A549 (cell line): Measurements from ENCODE around the gene FOSL2. TPM values are rescaled to one million over a fixed set of nuclear protein-coding genes. Genes with fewer than 3 reads are reported as not detected.
A peak's percentile ranks its signal among the peaks of the same experiment; 100 is the strongest.

Source experiments
- ATAC-seq, 2 experiments: fragments of 200-7000 bp in 1 of 2; fragments of >200 bp in 1 of 2; cut with Nextera tagmentation in 1 of 2; cut with Tn5 transposase in 1 of 2; 3 replicates each; pipeline versions ENCODE4 v1.8.0 to v1.9.1; 2018 to 2020; ENCODE audit warnings: mild to moderate bottlenecking in 1 of 2, moderate library complexity in 1 of 2
- CTCF ChIA-PET: fragments of 300-600 bp; sonication (Branson Sonifier 250); formaldehyde crosslinking; extraction: SDS; loops from one replicate; lab custom pipeline; 2021; ENCODE audit warnings: antibody characterized with exemption, inconsistent platforms; lab: Yijun Ruan, JAX
- POLR2A ChIA-PET: fragments of 350-600 bp; formaldehyde crosslinking; extraction: SDS; loops from one replicate; lab custom pipeline; 2021; ENCODE audit warnings: antibody characterized with exemption, inconsistent platforms; lab: Yijun Ruan, JAX
- DNase-seq, 2 experiments: peaks; one replicate each; pipeline versions ENCODE4 v3.0.0 to v3.0.0-alpha.2; 2011 to 2016; ENCODE audit warnings: low read depth in 1 of 2, low spot score in 1 of 2
- FAIRE-seq: peaks from 2 replicates; lab custom pipeline; 2011; peaks lifted over from hg19 to GRCh38; lab: Jason Lieb, UNC
- H3K27ac ChIP-seq, 2 experiments: fragments of >200 bp; sonication (Bioruptor Twin); formaldehyde crosslinking; 3 replicates each; pipeline ENCODE4 v1.5.1; 2016 to 2017
- H3K4me1 ChIP-seq: fragments of >200 bp; sonication (Bioruptor Twin); formaldehyde crosslinking; 3 replicates; pipeline ENCODE4 v1.6.1; 2016
- H3K4me2 ChIP-seq: fragments of >200 bp; sonication (Bioruptor Twin); formaldehyde crosslinking; 3 replicates; pipeline ENCODE4 v1.6.1; 2016
- H3K4me3 ChIP-seq: fragments of >200 bp; sonication (Bioruptor Twin); formaldehyde crosslinking; 3 replicates; pipeline ENCODE4 v1.5.1; 2016
- H3K9me3 ChIP-seq: fragments of >200 bp; sonication (Bioruptor Twin); formaldehyde crosslinking; 3 replicates; pipeline ENCODE4 v1.6.1; 2016
- CBX2 ChIP-seq: fragments of 200-600 bp; sonication (generic); IDR thresholded peaks from 2 replicates; pipeline ENCODE4 v1.6.1; 2016; ENCODE audit warnings: low read depth, mild to moderate bottlenecking, borderline replicate concordance
- EHMT2 ChIP-seq: fragments of 200-600 bp; sonication (generic); IDR thresholded peaks from 2 replicates; pipeline ENCODE4 v1.6.1; 2016; ENCODE audit warnings: antibody characterized with exemption, low read depth, mild to moderate bottlenecking, moderate library complexity
- EP300 ChIP-seq, 2 experiments: fragments of >200 bp; sonication (Bioruptor Twin); formaldehyde crosslinking; IDR thresholded peaks; 2 replicates in 1 of 2; 3 replicates in 1 of 2; pipeline ENCODE4 v1.6.1; 2016 to 2017
- ESRRA ChIP-seq: fragments of 150-350 bp; IDR thresholded peaks from 2 replicates; pipeline ENCODE4 v1.6.1; 2014; ENCODE audit warnings: mild to moderate bottlenecking, low read length, borderline replicate concordance
- FOSB ChIP-seq: fragments of 250-450 bp; sonication (Bioruptor Pico); IDR thresholded peaks from 2 replicates; pipeline ENCODE4 v1.5.0; 2020; ENCODE audit warnings: mild to moderate bottlenecking, moderate library complexity
- GATA3 ChIP-seq: IDR thresholded peaks from 2 replicates; pipeline ENCODE4 v1.6.1; 2012; ENCODE audit warnings: borderline replicate concordance
- HOXA7 ChIP-seq: fragments of 250-450 bp; sonication (Bioruptor Pico); IDR thresholded peaks from 2 replicates; pipeline ENCODE4 v1.5.0; 2020; ENCODE audit warnings: mild to moderate bottlenecking, moderate library complexity
- HOXB13 ChIP-seq: fragments of 250-450 bp; sonication (Bioruptor Pico); IDR thresholded peaks from 2 replicates; pipeline ENCODE4 v1.5.0; 2020; ENCODE audit warnings: low read depth, mild to moderate bottlenecking, moderate library complexity
- HOXB5 ChIP-seq: fragments of 250-450 bp; sonication (Bioruptor Pico); IDR thresholded peaks from 2 replicates; pipeline ENCODE4 v1.5.0; 2020; ENCODE audit warnings: mild to moderate bottlenecking, moderate library complexity
- NFE2L2 ChIP-seq: fragments of 150-350 bp; conservative IDR thresholded peaks from 2 replicates; pipeline ENCODE4 v1.6.1; 2014; ENCODE audit warnings: low read length
- POLR2A ChIP-seq: IDR thresholded peaks from 2 replicates; pipeline ENCODE4 v1.6.1; 2012; ENCODE audit warnings: mild to moderate bottlenecking, low read length
- RCOR1 ChIP-seq: fragments of 150-350 bp; IDR thresholded peaks from 2 replicates; pipeline ENCODE4 v1.6.1; 2014; ENCODE audit warnings: antibody characterized with exemption, low read length, low read depth
- RNF2 ChIP-seq: fragments of 200-600 bp; sonication (generic); IDR thresholded peaks from 2 replicates; pipeline ENCODE4 v1.6.1; 2016; ENCODE audit warnings: low read depth, mild to moderate bottlenecking, antibody characterized with exemption, moderate library complexity, borderline replicate concordance
- TFCP2L1 ChIP-seq: fragments of 250-450 bp; sonication (Bioruptor Pico); IDR thresholded peaks from 2 replicates; pipeline ENCODE4 v1.5.0; 2021; ENCODE audit warnings: mild to moderate bottlenecking
- ZC3H11A ChIP-seq: fragments of 450-650 bp; IDR thresholded peaks from 2 replicates; pipeline ENCODE4 v1.6.1; 2014; ENCODE audit warnings: antibody characterized with exemption, mild to moderate bottlenecking
- ZFP36 ChIP-seq: fragments of 450-650 bp; IDR thresholded peaks from 2 replicates; pipeline ENCODE4 v1.6.1; 2014; ENCODE audit warnings: borderline replicate concordance; ENCODE audit not compliant: partially characterized antibody
- ZSCAN20 ChIP-seq: fragments of 250-450 bp; sonication (Bioruptor Pico); IDR thresholded peaks from 2 replicates; pipeline ENCODE4 v1.8.0; 2022; ENCODE audit warnings: mild to moderate bottlenecking, moderate library complexity
- WGBS: methylation state at CpG from one replicate; pipeline ENCODE4 v1.1.6; 2017; ENCODE audit errors: missing lambda C conversion rate; 5-methylcytosine and 5-hydroxymethylcytosine counted together
- polyA plus RNA-seq, 4 experiments: library from polyadenylated mRNA; depleted of rRNA in 3 of 4; stranded (reverse); fragments of >200 nt; fragmentation: RNase III in 1 of 4; extraction: RNeasy Plus Mini Kit Qiagen cat#74134 plus additional on column Dnase treatment in 1 of 4; gene quantifications; 2 replicates in 3 of 4; 3 replicates in 1 of 4; pipeline ENCODE4 v1.2.3, GENCODE V29; 2011 to 2017
- TF ChIP-seq, protein P1 (sequence below): fragments of 200-600 bp; sonication (generic); IDR thresholded peaks from 2 replicates; pipeline ENCODE4 v1.6.1; 2016; ENCODE audit warnings: antibody characterized with exemption, mild to moderate bottlenecking, moderate library complexity
- TF ChIP-seq, protein P2 (sequence below): IDR thresholded peaks from 2 replicates; pipeline ENCODE4 v1.6.1; 2012
- TF ChIP-seq, protein P3 (sequence below): fragments of >200 bp; sonication (Bioruptor Twin); formaldehyde crosslinking; IDR thresholded peaks from 3 replicates; pipeline ENCODE4 v1.6.1; 2016
- TF ChIP-seq, protein P4 (sequence below): fragments of 450-650 bp; IDR thresholded peaks from 2 replicates; pipeline ENCODE4 v1.6.1; 2014; ENCODE audit warnings: antibody characterized with exemption

Gene FOSL2
- polyA plus RNA-seq, 2 of the 4 experiments (the other 2 are of a cell fraction), result 45.7 to 73.4 TPM

DNA sequence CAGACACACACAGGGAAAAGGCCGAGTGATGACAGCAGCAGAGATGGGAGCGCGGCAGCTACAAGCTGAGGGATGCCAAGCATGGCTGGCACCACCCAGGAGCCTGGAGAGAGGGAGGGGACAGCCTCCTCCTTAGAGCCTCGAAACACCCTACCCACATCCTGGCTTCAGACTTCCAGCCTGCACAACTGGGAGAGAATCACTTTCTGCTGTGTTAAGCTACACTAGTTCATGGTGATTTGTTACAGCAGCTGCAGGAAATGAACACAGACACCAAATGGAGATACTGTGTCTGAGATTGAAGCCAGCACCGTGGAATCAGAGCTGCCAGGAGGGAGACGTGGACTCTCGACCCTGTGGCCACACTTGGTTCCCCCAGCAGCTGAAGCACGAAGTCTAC, 27.5 kb upstream of the FOSL2 start:
- H3K4me1 ChIP-seq, result peaks cover 28% of the 10 kb centered on the region
- H3K4me3 ChIP-seq, result no peak overlapping the region
- no peak overlapping the region for H3K4me2 ChIP-seq
- CTCF ChIA-PET, result interaction anchor here (1.1 to 1.6 kb wide), 4 partner anchors 9 to 33 kb away, joined by 3 to 7 read pairs (median 4); no protein-coding TSS in a partner anchor
- H3K27ac ChIP-seq, result peak overlapping the region in 1 of 2 experiments; percentile 38; a peak in 3 of 6 replicates
- POLR2A ChIA-PET, result no interaction called here
- TF ChIP-seq EP300 (IDR thresholded peaks at IDR 0.05) (no peak), RCOR1 (no peak), HOXA7 (CRISPR knock-in tag) (no peak), HOXB13 (CRISPR knock-in tag) (no peak), POLR2A (no peak), NFE2L2 (no peak), EHMT2 (no peak), HOXB5 (no peak), FOSB (CRISPR knock-in tag) (no peak), RNF2 (no peak), TFCP2L1 (CRISPR knock-in tag) (no peak), ZSCAN20 (CRISPR knock-in tag) (no peak), ZFP36 (no peak), GATA3 (no peak)
- TF ChIP-seq, protein P1, sequence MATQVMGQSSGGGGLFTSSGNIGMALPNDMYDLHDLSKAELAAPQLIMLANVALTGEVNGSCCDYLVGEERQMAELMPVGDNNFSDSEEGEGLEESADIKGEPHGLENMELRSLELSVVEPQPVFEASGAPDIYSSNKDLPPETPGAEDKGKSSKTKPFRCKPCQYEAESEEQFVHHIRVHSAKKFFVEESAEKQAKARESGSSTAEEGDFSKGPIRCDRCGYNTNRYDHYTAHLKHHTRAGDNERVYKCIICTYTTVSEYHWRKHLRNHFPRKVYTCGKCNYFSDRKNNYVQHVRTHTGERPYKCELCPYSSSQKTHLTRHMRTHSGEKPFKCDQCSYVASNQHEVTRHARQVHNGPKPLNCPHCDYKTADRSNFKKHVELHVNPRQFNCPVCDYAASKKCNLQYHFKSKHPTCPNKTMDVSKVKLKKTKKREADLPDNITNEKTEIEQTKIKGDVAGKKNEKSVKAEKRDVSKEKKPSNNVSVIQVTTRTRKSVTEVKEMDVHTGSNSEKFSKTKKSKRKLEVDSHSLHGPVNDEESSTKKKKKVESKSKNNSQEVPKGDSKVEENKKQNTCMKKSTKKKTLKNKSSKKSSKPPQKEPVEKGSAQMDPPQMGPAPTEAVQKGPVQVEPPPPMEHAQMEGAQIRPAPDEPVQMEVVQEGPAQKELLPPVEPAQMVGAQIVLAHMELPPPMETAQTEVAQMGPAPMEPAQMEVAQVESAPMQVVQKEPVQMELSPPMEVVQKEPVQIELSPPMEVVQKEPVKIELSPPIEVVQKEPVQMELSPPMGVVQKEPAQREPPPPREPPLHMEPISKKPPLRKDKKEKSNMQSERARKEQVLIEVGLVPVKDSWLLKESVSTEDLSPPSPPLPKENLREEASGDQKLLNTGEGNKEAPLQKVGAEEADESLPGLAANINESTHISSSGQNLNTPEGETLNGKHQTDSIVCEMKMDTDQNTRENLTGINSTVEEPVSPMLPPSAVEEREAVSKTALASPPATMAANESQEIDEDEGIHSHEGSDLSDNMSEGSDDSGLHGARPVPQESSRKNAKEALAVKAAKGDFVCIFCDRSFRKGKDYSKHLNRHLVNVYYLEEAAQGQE, result no peak
- TF ChIP-seq, protein P2, sequence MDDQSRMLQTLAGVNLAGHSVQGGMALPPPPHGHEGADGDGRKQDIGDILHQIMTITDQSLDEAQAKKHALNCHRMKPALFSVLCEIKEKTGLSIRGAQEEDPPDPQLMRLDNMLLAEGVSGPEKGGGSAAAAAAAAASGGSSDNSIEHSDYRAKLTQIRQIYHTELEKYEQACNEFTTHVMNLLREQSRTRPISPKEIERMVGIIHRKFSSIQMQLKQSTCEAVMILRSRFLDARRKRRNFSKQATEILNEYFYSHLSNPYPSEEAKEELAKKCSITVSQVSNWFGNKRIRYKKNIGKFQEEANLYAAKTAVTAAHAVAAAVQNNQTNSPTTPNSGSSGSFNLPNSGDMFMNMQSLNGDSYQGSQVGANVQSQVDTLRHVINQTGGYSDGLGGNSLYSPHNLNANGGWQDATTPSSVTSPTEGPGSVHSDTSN, result no peak
- TF ChIP-seq, protein P3, sequence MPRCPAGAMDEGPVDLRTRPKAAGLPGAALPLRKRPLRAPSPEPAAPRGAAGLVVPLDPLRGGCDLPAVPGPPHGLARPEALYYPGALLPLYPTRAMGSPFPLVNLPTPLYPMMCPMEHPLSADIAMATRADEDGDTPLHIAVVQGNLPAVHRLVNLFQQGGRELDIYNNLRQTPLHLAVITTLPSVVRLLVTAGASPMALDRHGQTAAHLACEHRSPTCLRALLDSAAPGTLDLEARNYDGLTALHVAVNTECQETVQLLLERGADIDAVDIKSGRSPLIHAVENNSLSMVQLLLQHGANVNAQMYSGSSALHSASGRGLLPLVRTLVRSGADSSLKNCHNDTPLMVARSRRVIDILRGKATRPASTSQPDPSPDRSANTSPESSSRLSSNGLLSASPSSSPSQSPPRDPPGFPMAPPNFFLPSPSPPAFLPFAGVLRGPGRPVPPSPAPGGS, result no peak
- TF ChIP-seq, protein P4, sequence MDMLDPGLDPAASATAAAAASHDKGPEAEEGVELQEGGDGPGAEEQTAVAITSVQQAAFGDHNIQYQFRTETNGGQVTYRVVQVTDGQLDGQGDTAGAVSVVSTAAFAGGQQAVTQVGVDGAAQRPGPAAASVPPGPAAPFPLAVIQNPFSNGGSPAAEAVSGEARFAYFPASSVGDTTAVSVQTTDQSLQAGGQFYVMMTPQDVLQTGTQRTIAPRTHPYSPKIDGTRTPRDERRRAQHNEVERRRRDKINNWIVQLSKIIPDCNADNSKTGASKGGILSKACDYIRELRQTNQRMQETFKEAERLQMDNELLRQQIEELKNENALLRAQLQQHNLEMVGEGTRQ, result no peak
- no peak for DNase-seq
- 84% methylated on average over 8 of the region's 8 CpGs for WGBS
- no peaks in the 10 kb centered on the region for H3K9me3 ChIP-seq
- FAIRE-seq, result no peak
- ATAC-seq, result no peak

DNA sequence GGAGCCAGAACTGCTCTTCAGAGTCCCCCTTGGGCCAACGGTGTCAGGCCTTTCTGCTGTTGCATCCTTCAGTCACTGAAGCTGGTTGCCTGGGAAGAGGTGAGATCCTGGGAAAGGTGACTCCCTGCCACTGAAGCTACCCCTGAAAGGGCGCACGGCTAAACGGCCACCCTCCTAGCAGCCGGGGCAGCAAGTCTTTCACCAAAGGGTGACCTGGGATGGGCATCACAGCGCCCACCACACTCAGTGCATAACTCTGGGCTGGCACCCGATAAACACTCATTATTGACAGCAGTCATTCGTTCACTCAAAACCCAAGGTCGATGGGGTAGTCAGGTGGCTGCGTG, 26.5 kb upstream of the FOSL2 start:
- ATAC-seq (no peak), DNase-seq (no peak), FAIRE-seq (no peak)
- no peak overlapping the region for H3K4me2 ChIP-seq
- no peak for TF ChIP-seq EP300 (IDR thresholded peaks at IDR 0.05)
- no peak for TF ChIP-seq HOXB5
- TF ChIP-seq, protein P2, result no peak
- no peak for TF ChIP-seq CBX2
- no peak for TF ChIP-seq ZC3H11A
- no peak for TF ChIP-seq HOXB13 (CRISPR knock-in tag)
- no peak for TF ChIP-seq ESRRA
- peak overlapping the region in 1 of 2 experiments; percentile 77; a peak in 3 of 6 replicates for H3K27ac ChIP-seq
- POLR2A ChIA-PET, result no interaction called here
- H3K9me3 ChIP-seq, result no peaks in the 10 kb centered on the region
- WGBS, result 90% methylated on average over 10 of the region's 10 CpGs
- CTCF ChIA-PET, result interaction anchor here (0.8 to 1.6 kb wide), 3 partner anchors 10 to 25 kb away, joined by 3 to 7 read pairs (median 3); no protein-coding TSS in a partner anchor
- H3K4me3 ChIP-seq, result no peak overlapping the region
- H3K4me1 ChIP-seq, result peaks cover 29% of the 10 kb centered on the region
